ENCODE data around the gene HECTD2.

- no peak for TF ChIP-seq E2F1 (CRISPR knock-in tag; IDR thresholded peaks at IDR 0.05)
- TF ChIP-seq HDAC6 (IDR thresholded peaks at IDR 0.05; ENCODE audit: low read depth, low read length): no peak
- TF ChIP-seq ZNF280B (CRISPR knock-in tag; IDR thresholded peaks at IDR 0.05): no peak
- TF ChIP-seq MTA1 (IDR thresholded peaks at IDR 0.05; ENCODE audit: borderline replicate concordance): no peak
- no peak for TF ChIP-seq CTCF (IDR thresholded peaks at IDR 0.05 in 2 of 3, conservative IDR thresholded peaks at IDR 0.05 in 1 of 3; ENCODE audit: insufficient read depth in 2 of 3, low read depth in 1 of 3, low read length in 3 of 3)
- TF ChIP-seq POLR2G (IDR thresholded peaks at IDR 0.05; ENCODE audit: low read depth, low read length): no peak
- TF ChIP-seq LEF1 (IDR thresholded peaks at IDR 0.05): no peak
- no peak for TF ChIP-seq NFRKB (IDR thresholded peaks at IDR 0.05; ENCODE audit: low read depth)
- TF ChIP-seq ZNF140 (CRISPR knock-in tag; IDR thresholded peaks at IDR 0.05): no peak
Observed at GRCh38 chr10:91464500-91464899, 54.4 kb downstream of the HECTD2 start.

Measured in K562 (cell line).